ENCODE measurements around the gene MID1. TPM values are rescaled to one million over a fixed set of nuclear protein-coding genes. Genes with fewer than 3 reads are reported as not detected.
"Not testable (repeated sequence)": the region's sequence is repeated elsewhere in the genome, so short reads cannot be mapped to it uniquely, and the experiment has no call there.

Gene MID1
- total RNA-seq, 1 experiment from 2014 or later, result 25.7 TPM

DNA sequence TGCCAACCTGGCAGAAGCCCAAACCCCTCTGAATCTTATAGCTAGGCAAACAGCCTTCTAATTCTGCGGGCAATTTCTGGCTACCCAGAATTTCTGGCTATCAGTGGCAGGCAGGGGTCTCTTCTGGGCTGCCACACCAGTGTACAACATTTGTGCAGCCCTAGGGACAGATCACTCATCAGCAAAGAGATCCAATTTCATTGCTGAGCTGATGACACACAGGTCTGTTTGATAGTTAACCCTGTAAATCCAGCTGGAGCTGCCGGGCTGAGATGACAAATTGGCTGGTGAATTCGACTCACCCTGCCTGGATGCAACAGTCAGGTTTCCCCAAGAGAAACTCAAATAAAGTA, 2.4 kb downstream of the MID1 start:
- DNase-seq (ENCODE audit: low read depth), result peak; percentile 69

DNA sequence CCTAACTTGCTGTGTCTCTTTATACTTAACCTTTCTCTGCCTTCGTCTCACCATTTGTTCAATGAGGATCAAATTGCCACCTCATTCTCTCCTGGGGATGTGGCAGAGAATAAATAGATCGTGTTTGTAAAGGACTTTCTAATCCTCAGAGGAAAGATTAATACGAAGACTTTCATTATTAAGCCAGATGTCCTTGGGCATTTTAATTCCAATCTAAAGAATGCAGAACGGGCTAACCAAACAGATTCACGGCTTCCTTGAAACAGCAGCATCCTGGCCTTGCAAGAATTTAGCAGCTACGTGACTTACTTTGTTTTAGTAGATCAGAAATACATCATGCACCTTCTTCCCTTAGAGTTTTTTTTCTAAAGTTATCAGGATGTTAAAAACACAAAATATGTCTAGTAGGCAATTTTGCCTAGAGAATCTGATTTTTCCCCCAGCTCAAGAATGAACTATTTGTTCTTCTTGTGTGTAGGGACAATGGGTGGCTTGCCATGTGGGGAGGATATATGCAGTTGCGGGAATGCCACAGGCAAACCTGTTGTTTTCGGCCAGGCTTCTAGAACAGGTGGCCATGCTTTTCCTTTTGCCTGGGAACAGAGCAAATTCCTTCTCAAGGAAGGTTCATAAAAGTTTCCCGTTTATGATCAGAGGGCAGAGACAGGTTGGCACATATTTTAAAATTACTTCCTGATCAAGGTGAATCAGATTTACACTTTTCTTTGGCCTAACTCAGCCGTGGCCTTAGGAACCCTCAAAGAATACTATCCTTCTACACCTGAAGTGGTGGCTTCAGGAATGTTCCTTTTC, 3.0 kb downstream of the MID1 start:
- no peak for DNase-seq (ENCODE audit: low read depth)

DNA sequence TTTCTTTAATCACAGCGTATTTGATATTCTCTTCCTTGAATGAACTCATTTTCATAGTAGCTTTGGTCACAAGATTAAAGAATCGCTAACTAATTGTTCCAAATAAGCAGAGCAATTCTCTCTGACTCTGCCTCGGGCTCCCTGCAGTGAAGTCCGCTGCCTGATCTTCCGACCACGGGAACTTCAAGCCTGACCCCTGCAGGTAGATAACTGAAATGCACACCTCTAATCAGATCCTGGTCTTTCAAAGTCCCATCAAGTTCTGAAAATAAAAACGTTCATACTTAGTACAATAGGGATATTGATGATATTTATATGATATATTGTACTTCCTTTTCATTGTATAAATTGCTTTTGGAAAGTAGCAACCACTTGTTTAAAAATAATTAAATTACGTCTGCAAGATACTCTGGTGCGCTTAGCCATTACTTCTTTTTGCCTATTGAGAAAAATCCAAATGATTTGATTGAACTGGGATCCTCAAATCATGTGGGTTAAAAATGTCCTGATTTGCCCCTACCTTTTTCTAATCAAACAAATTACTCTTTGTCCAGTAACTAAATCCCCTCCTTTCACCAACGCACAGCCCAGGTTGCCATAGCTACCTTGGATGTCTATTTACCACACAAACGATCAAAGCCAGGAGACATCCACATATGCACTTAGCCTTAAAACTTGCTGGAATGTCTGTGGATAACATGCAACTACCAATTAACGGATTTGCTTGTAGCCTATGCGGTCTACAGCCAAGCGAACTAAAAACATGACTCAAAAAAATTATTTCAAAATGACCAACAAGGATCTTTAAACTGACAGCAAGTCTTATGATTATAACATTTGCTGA, 4.2 kb downstream of the MID1 start:
- peak; percentile 53 for DNase-seq (ENCODE audit: low read depth)

DNA sequence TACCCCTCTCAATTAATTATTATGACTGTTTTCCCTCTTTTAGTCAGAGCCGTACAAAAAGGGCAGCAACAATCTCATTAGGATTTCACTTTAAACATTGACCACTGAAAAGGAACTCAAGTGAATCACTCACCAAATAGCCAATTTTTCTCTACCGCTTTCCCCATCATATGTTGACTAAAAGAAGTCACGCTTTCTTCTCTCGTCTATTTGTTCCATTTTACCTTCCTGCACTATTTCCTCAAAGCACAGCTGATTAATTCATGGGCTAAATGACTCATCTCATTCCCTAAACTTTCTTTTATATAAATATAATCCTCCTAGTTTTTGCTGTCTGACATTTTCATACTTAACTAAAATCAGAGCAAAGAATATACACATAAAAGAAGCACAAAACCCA, 8.2 kb downstream of the MID1 start:
- DNase-seq (ENCODE audit: low read depth), result no peak

DNA sequence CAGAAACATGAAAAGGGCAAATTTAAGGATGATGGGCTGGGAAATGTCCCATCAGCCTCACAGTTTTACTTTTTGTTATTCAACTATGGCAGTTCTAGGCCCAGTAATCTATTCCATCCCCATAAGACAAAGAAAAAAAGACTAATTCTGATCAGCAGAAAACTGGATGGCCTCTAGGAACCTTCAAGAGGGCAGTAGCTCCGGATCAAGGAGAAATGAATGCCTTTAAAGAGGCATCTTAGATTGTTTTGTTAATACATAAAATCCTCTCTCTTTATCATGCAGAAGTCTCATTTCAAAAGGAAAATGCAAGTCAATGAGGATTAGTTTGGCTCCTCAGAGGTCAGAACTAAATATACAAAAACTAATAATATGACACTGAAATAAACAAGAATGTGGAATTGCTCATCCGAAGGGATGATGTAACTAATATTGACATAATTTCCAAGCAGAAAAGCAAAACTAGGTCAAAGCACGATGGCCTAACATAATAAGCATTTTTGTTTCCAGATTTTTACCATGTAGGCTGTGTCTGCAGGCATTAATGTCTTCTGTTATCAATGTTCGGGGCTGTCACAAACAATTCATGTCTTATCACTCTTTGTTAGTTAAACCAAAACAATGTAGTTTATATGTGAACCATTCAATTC, 8.8 kb downstream of the MID1 start:
- no peak for DNase-seq (ENCODE audit: low read depth)

DNA sequence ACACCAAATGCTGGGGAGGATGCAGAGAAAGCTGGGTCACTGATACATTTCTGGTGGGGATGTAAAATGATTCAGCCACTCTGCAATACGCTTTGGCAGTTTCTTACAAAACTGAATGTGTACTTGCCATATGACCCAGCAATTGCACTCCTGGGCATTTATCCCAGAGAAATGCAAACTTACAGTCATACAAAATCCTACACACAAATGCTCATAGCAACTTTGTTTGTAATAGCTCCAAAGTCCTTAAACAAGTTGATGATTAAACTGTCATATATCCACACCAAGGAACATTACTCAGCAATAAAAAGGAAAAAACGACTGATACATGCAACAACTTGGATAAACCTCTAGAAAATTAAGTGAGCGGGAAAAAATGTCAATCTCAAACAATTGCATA, 12.3 kb downstream of the MID1 start:
- no peak for DNase-seq (ENCODE audit: low read depth)

DNA sequence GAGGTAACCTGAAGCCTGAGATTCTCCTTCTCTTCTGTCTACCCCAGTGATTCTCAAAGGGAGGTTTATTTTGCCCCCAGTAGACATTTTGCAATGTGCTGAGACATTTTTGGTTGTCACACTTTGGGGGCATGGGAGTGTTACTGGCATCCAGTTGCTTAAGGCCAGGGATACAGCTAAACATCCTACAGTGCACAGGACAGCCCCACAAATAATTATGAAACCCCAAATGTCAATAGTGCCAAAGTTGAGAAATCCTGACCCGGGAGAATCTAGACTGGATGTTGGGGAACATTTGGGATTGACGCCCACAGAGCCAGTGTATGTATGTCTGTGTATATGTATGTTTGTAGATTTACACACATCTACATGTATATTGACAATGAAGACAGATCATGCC, 13.2 kb downstream of the MID1 start:
- no peak for DNase-seq (ENCODE audit: low read depth)

DNA sequence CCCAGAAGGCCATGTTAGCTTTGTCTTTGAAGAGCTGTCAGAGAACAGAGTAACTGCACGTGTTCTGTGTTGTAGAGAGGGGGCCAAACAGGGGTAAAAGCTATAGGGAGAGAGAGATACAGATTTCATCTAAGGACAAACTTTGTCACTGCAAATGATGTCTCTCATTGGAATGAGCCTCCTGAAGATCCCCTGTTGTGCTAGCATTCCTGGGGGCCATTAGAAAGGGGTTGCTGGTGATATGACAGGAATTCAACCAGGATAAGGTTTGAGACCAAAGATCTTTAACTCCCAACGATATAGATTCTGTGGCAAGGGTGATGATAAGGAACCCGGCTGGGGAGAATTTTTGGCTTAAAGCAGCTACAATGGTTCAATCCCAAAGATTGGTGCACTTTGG, 16.8 kb downstream of the MID1 start:
- DNase-seq (ENCODE audit: low read depth), result no peak

DNA sequence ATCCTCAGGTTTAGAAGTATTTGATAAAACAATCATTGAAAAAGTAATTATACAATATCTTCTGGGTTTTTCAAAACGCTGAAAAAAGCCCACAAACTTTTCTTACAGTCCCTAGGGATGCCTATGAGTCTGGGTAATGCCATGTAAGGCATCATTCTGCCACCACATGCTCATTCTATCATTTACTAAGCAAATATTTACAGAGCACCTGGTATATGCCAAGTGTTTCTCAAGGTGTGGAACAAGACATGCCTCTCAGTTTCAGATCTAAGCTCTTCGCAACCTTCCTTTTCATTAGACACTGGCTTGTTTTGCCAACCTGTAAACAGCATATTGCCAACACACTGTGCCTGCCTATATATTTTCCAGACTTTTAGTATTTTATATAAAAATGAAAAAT, 17.7 kb downstream of the MID1 start:
- no peak for DNase-seq (ENCODE audit: low read depth)

DNA sequence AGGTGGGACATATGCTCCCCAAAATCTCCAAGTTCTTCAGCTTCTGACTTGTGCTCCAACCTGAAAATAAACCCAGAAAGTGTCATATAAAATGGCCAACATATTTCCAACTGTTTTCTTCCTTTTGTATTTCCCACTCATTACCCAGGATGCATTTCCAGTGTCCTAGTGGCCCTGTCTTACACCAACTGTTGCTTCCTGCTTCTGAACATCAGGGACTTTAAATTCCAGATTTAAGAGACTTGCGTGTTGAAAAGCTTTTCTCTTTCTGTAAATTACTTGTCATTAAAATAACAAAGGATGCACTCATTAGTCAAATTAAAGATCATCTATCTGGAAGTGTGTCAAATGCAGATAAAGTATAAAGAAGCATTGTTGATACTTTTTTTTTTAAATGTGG, 19.9 kb downstream of the MID1 start:
- no peak for DNase-seq (ENCODE audit: low read depth)

DNA sequence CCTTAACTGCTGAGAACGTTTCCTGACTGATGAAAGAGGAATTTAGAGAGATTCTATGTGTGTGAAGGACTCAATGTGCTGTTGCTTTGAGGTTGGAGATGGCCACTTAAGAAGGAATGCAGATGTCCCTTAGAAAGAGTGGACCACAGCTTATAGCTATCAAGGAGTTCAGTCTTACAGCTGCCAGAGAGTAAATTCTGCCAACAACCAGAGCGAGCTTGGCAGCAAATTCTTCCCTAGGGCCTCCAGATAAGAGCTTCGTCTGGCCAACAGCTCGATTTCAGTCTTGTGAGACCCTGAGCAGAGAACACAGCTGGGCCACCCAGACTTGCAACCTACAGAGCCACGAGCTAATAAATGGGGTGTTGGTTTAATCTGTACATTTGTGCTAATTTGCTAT, 21.8 kb downstream of the MID1 start:
- no peak for DNase-seq (ENCODE audit: low read depth)

DNA sequence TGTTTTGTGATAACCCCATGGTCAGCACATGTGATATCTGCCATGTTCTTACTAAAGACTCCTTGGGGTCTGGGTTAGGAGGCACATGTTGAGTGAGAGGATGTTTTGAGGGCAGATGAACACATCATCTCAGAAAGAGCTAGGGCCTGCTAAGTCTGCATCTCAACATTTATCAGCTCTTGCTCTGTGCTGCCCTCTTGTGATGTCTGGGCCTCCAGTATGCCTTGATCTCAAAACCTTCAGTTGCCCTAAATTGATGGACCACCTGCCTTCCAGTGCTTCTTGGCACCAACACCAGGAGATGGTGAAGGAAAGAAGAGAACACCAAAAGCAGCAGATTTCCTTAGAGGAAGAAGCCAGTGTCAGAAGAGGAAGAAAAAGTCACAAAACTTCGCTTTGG, 22.5 kb downstream of the MID1 start:
- peak; percentile 19 for DNase-seq (ENCODE audit: low read depth)

DNA sequence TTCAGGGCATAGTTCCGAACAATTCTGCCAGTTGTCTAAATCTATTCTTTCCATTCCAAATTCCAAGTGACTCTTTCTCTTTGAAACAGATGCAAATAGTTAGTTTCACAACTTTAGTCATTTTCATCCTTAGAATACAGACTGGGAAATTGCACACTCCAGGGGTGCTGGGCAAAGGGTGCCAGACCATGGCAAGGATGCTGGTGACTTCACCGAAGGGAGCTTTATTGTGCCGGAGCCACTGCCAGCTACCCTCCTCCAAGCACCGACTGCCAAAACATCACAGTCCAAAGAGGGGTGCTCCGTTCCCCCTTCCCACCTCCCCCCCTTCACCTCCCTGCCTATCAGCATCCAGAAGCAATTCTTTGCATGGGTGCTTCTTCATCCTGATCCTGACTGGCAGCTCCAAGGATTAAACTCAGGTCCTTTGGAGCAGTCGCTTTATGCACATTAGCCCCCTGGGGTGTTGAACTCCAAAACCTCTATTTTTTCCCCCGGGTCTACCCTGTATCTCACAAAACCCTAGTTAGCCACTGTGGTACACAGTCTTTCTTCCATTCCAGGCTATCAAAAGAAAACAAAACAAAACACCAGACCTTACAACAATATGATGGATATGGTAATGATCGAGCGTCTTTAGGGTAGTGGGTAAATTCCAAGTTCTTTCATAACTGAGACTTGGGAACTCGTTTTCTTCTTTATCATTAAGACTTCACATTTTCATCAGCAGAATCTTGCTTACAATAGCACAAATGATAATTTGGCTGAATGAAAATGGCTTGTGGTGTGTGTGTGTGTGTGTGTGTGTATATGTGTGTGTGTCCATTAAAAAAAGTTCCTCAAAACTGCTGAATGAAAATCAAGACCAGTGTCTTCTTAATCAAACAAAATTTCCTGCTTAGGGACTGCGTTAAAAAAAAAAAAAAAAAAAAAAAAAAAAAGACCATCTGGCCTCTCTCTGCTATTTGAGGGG, 28.7 kb downstream of the MID1 start:
- no peak for DNase-seq (ENCODE audit: low read depth)

DNA sequence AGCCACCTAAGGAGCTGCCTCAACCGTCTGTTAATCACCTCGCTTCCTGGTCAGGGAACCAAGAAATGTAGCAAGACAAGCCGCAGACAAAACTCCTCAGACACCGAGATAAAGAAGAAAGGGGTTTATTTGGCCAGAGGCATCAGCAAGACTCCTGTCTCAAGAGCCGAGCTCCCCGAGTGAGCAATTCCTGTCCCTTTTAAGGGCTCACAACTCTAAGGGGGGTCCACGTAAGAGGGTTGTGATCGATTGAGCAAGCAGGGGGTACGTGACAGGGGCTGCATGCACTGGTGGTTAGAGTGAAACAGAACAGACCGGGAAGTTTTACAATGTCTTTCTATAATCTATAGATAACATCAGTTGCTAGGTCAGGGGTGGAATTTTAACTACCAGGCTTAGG, 30.6 kb downstream of the MID1 start:
- DNase-seq (ENCODE audit: low read depth), result not testable (repeated sequence)

DNA sequence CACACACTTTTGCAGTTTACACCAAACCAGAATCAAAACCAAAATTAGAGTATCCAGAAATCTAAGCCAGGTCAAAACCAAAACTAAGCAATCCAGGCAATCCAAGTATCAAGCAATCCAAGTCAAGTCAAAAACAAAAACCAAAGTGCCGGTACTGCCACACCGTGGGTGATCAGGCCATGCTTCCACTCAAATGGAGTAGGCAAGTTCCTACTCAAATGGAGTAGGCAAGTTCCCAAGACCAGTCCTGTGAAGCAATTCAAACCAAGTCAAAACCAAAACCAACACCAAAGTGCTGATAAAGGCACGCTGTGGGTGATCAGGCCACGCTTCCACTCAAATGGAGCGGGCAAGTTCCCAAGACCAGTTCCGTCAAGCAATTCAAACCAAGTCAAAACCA, 31.3 kb downstream of the MID1 start:
- DNase-seq (ENCODE audit: low read depth), result no peak

DNA sequence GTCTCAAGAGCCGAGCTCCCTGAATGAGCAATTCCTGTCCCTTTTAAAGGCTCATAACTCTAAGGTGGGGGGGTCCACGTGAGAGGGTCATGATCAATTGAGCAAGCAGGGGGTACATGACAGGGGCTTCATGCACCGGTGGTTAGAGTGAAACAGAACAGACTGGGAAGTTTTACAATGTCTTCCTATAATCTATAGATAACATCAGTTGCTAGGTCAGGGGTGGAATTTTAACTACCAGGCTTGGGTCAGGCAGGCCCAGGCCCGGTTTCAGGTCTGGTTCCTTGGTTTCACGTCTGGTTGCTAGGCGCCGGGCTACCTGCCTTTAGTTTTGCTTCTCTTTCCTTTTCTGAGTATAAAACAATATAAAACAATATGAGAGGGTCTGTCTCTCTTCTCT, 35.5 kb downstream of the MID1 start:
- not testable (repeated sequence) for DNase-seq (ENCODE audit: low read depth)

DNA sequence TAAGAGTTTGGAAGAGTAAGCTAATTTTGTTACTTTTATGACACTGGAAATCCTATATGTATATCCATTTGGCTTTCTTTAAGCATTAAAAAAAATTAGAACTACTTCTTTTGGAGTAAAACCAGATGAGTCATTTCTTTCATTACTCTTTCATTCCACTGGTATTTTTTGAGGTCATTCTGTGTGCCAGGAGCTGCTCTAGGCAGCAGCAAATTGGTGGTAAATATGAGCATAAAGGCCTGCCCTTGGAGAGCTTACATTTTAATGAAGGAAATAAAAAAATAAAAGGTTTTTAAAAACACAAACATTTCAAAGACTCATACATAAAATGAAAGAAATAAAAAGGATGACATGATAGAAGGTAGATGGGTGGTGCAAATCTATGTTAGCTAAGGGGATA, 37.4 kb downstream of the MID1 start:
- DNase-seq (ENCODE audit: low read depth), result no peak

DNA sequence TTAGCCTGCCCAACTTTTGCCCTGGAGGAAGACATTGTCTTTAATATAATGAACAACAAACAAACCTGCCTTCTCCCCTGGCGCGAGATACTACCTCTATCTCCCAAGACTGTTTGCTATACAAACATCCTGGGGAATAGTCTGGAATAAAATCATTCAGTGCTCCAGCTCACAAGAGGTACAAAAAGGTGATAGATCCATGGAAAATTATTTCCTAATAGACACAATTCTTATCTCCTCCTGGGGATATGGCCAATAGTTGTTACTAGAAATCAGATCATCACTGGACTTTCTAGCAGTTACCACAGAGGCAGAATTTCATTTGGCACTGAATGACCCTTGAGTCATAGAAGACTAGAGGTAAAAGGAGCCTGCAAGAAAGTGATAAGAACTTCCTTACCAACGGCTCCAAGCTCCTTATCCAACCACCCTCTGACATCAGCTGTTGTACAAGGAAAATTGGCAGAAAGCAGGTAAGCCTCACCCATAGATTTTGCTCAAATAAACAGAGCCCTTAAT, 38.1 kb downstream of the MID1 start:
- DNase-seq (ENCODE audit: low read depth), result peak; percentile 13

DNA sequence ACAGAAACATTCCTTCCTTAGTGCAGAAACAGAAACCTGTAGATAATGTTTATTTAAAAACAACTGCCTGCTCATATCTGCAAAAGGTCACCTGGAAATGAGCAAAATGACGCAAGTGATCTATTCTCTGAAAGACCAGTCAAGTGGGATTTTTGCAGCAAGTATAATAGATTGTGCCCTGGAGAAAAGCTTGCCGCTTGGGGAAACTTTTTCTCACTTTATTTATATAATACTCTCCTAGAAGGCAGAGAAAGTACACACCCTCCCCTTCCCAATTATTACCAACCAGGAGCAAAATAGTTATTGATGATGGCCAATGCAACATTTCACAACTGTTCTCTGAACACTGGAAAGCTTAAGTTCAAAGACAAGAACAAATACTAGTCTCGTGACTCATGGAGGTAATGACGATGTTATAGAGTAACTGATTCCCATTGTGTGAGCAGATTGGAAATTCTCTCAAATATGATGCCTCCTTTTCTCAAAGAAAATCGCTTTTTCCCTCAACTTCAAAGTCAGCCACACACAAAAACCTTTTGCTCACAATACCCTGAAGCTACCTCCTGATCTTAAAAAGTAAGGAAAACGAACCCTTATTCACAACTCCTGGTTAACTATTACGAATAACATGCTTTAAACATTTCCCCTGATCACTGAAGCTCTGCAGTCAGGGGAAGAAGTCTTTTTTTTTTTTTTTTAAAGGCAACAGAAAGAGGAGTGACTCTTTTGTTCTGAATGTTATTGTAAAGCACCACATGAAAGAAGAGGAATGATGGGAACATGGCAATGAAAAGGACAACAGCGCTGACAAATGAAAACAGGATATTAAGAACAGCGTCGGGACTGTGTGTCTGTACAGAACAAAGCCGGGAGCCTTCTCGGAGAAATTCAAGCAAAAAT, 41.0 kb downstream of the MID1 start:
- DNase-seq (ENCODE audit: low read depth), result peak; percentile 31

DNA sequence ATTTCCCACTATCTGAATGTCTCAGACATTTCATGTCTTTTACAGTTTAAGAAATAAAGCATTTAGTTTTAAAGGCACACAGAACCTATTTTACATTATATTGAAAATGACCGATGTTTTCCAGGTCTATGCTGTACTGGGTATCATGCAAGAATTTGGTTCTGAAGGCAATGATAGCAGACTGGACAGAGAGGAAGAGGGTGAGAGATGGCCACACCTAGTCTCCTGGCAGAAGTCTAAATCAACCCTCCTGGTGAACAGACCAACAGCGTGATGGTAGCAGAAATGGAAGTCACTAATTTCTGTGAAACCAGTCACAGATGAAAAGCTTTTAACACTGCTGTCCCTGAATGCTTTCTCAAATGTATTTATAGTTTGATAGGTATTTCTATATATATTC, 41.9 kb downstream of the MID1 start:
- DNase-seq (ENCODE audit: low read depth), result no peak

Data from Daoy (cell line).